HepG2 (cell line): ENCODE measurements around the gene CD300LF. TPM values are rescaled to one million over a fixed set of nuclear protein-coding genes. Genes with fewer than 3 reads are reported as not detected.
A peak's percentile ranks its signal among the peaks of the same experiment; 100 is the strongest.

Experiments
- ARHGAP35 ChIP-seq: sonication (generic); formaldehyde crosslinking; IDR thresholded peaks from 2 replicates; pipeline ENCODE4 v1.9.0; 2022; ENCODE audit warnings: mild to moderate bottlenecking, inconsistent platforms, moderate library complexity, missing genetic modification reagents, borderline replicate concordance
- CBX2 ChIP-seq, 2 experiments: fragments of 200-600 bp in 1 of 2; sonication (generic); formaldehyde crosslinking in 1 of 2; IDR thresholded peaks; 2 replicates each; pipeline versions ENCODE4 v1.7.0 to v1.8.1; 2018 to 2022; ENCODE audit warnings: low read depth in 2 of 2, low read length in 1 of 2, mild to moderate bottlenecking in 1 of 2, missing genetic modification reagents in 1 of 2
- DPF2 ChIP-seq: sonication (generic); formaldehyde crosslinking; IDR thresholded peaks from 2 replicates; pipeline ENCODE4 v1.4.0; 2020; ENCODE audit warnings: mild to moderate bottlenecking, low read depth, missing genetic modification reagents, borderline replicate concordance
- HDAC1 ChIP-seq: sonication (generic); formaldehyde crosslinking; IDR thresholded peaks from 2 replicates; pipeline ENCODE4 v1.5.1; 2020; ENCODE audit warnings: mild to moderate bottlenecking, missing genetic modification reagents
- HOXA3 ChIP-seq: sonication (generic); formaldehyde crosslinking; IDR thresholded peaks from 2 replicates; pipeline ENCODE4 v1.5.0; 2020; ENCODE audit warnings: missing genetic modification reagents
- MYNN ChIP-seq: sonication (generic); formaldehyde crosslinking; IDR thresholded peaks from 2 replicates; pipeline ENCODE4 v1.4.0; 2020; ENCODE audit warnings: mild to moderate bottlenecking, low read depth, missing genetic modification reagents
- PATZ1 ChIP-seq: sonication (generic); formaldehyde crosslinking; IDR thresholded peaks from 2 replicates; pipeline ENCODE4 v1.4.0; 2020; ENCODE audit warnings: missing genetic modification reagents
- PLRG1 ChIP-seq: fragments of 450-650 bp; conservative IDR thresholded peaks from 2 replicates; pipeline ENCODE4 v1.6.1; 2016
- SNAI1 ChIP-seq: sonication (generic); formaldehyde crosslinking; IDR thresholded peaks from 2 replicates; pipeline ENCODE4 v1.5.0; 2020; ENCODE audit warnings: mild to moderate bottlenecking, missing genetic modification reagents, borderline replicate concordance
- SP5 ChIP-seq: IDR thresholded peaks from 2 replicates; pipeline ENCODE4 v1.6.1; 2016; ENCODE audit warnings: low read depth, borderline replicate concordance
- TOE1 ChIP-seq: sonication (generic); formaldehyde crosslinking; IDR thresholded peaks from 2 replicates; pipeline ENCODE4 v1.4.0; 2020; ENCODE audit warnings: mild to moderate bottlenecking, missing genetic modification reagents
- ZBTB25 ChIP-seq: IDR thresholded peaks from 2 replicates; pipeline ENCODE4 v1.6.1; 2018; ENCODE audit warnings: missing genetic modification reagents
- ZBTB26 ChIP-seq: IDR thresholded peaks from 2 replicates; pipeline ENCODE4 v1.6.1; 2016; ENCODE audit warnings: missing compliant biosample characterization, missing genetic modification reagents, borderline replicate concordance
- ZHX1 ChIP-seq: sonication (generic); formaldehyde crosslinking; IDR thresholded peaks from 2 replicates; pipeline ENCODE4 v1.8.1; 2022; ENCODE audit warnings: low read depth, mild to moderate bottlenecking, missing genetic modification reagents
- ZNF24 ChIP-seq: fragments of 450-650 bp; IDR thresholded peaks from 2 replicates; pipeline ENCODE4 v1.6.1; 2017; ENCODE audit warnings: antibody characterized with exemption, mild to moderate bottlenecking
- ZNF501 ChIP-seq: sonication (generic); formaldehyde crosslinking; IDR thresholded peaks from 2 replicates; pipeline ENCODE4 v1.5.1; 2020; ENCODE audit warnings: mild to moderate bottlenecking, moderate library complexity, missing genetic modification reagents
- ZNF562 ChIP-seq: sonication (generic); formaldehyde crosslinking; IDR thresholded peaks from 2 replicates; pipeline ENCODE4 v1.8.0; 2022; ENCODE audit warnings: missing genetic modification reagents, borderline replicate concordance
- ZNF563 ChIP-seq: sonication (generic); formaldehyde crosslinking; IDR thresholded peaks from 2 replicates; pipeline ENCODE4 v1.8.0; 2022; ENCODE audit warnings: mild to moderate bottlenecking, moderate library complexity, missing genetic modification reagents
- ZNF652 ChIP-seq: IDR thresholded peaks from 2 replicates; pipeline ENCODE4 v1.6.1; 2016; ENCODE audit warnings: low read depth, borderline replicate concordance
- ZNF761 ChIP-seq: sonication (generic); formaldehyde crosslinking; conservative IDR thresholded peaks from 2 replicates; pipeline ENCODE4 v1.4.0; 2020; ENCODE audit warnings: mild to moderate bottlenecking, missing genetic modification reagents
- ZNF788 ChIP-seq: sonication (generic); formaldehyde crosslinking; IDR thresholded peaks from 2 replicates; pipeline ENCODE4 v1.5.0; 2020; ENCODE audit warnings: mild to moderate bottlenecking, missing genetic modification reagents, borderline replicate concordance
- ZNF891 ChIP-seq: sonication (generic); formaldehyde crosslinking; IDR thresholded peaks from 2 replicates; pipeline ENCODE4 v1.5.0; 2020; ENCODE audit warnings: mild to moderate bottlenecking, missing genetic modification reagents
- ZSCAN25 ChIP-seq: sonication (generic); formaldehyde crosslinking; IDR thresholded peaks from 2 replicates; pipeline ENCODE4 v1.8.0; 2022; ENCODE audit warnings: mild to moderate bottlenecking, missing genetic modification reagents
- polyA plus RNA-seq, 8 experiments: library from polyadenylated mRNA; depleted of rRNA in 3 of 8; stranded (reverse) in 7 of 8; unstranded in 1 of 8; fragments of >200 nt; fragmentation: Illumina TruSeq in 4 of 8; extraction: Trizol in 4 of 8; gene quantifications; 2 replicates each; pipeline versions ENCODE4 v1.2.1 to v1.2.3, GENCODE V29; 2011 to 2016; ENCODE audit warnings: low read depth in 4 of 8, missing spikeins in 1 of 8, mixed read lengths in 1 of 8; ENCODE audit not compliant: insufficient read depth in 1 of 8
- total RNA-seq, 5 experiments: library from RNA; depleted of rRNA; stranded (reverse); fragments of >200 nt; fragmentation: Illumina TruSeq; extraction: Trizol; gene quantifications; 2 replicates each; pipeline ENCODE4 v1.2.3, GENCODE V29; 2016; ENCODE audit warnings: low read depth in 1 of 5

Gene CD300LF
- total and polyA plus RNA-seq, 2 of the 13 experiments (the other 11 are each of a cell fraction or from before 2014, with no cell fraction given): not detected

- TF ChIP-seq ARHGAP35 (CRISPR knock-in tag) (peak; percentile 100), ZNF652 (CRISPR knock-in tag) (peak; percentile 77), DPF2 (CRISPR knock-in tag) (no peak), ZNF562 (CRISPR knock-in tag) (peak; percentile 97), ZNF891 (CRISPR knock-in tag) (peak; percentile 100), ZHX1 (CRISPR knock-in tag) (peak; percentile 99), PLRG1 (no peak), ZSCAN25 (peak; percentile 97), ZBTB26 (CRISPR knock-in tag) (peak; percentile 99), ZBTB25 (peak; percentile 100), ZNF761 (peak; percentile 100), ZNF501 (peak; percentile 100), HOXA3 (peak; percentile 98), TOE1 (CRISPR knock-in tag) (peak; percentile 100), HDAC1 (CRISPR knock-in tag) (peak; percentile 100), ZNF563 (CRISPR knock-in tag) (peak; percentile 100), SP5 (CRISPR knock-in tag) (peak; percentile 72), MYNN (CRISPR knock-in tag) (peak; percentile 99), ZNF788 (CRISPR knock-in tag) (peak; percentile 100), ZNF24 (no peak), CBX2 (IDR thresholded peaks at IDR 0.05; ENCODE audit: low read depth, low read length) (no peak), CBX2 (CRISPR knock-in tag; IDR thresholded peaks at IDR 0.05; ENCODE audit: low read depth) (peak; percentile 100), PATZ1 (peak; percentile 90), SNAI1 (CRISPR knock-in tag) (peak; percentile 100)
Observed at GRCh38 chr17:74671031-74671771, 41.5 kb downstream of the CD300LF start (continued).
